Occipital lobe (tissue), 2 donors: ENCODE measurements around the gene TSHZ1. TPM values are rescaled to one million over a fixed set of nuclear protein-coding genes. Genes with fewer than 3 reads are reported as not detected.
"Not testable (repeated sequence)": the region's sequence is repeated elsewhere in the genome, so short reads cannot be mapped to it uniquely, and the experiment has no call there.

Experiments
- DNase-seq: peaks from one replicate; lab custom pipeline; 2025; lab: John Stamatoyannopoulos, UW
- total RNA-seq: library from RNA; depleted of rRNA; stranded (reverse); fragments of >200 nt; gene quantifications from one replicate; pipeline ENCODE4 v1.2.3, GENCODE V29; 2014

The TSHZ1 gene
- total RNA-seq, 1 donor from 2014 or later = 4.1 TPM

- DNase-seq = no peak
These were observed 26.6 kb upstream of the TSHZ1 start for GRCh38 chr18:75183973-75184493.

- no peak for DNase-seq
These were observed 25.1 kb upstream of the TSHZ1 start for GRCh38 chr18:75185460-75185859.

- DNase-seq = not testable (repeated sequence)
These were observed 22.9 kb upstream of the TSHZ1 start for GRCh38 chr18:75187702-75188101.

GRCh38 chr18:75189696-75190095 lies 20.9 kb upstream of the TSHZ1 start:
- DNase-seq = no peak

DNA sequence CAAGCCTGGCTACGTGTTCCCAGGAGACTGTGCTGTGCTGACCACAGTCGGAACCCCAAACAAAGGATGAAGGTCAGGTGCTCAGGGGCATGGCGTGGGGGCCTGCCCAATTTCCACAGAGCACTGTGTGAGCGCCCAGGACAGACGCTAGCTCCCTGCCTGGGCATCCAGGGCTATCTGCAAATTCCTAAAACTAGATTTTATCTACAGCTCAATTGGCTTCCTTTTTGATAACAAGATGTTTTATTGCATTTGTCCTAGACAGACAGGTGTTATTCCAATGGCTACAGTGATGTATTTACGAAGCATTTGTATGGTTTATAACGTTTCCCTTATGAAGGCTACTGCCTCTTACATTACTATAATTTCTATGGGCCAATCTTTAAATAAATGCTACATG lies 17.7 kb upstream of the TSHZ1 start:
- no peak for DNase-seq

DNA sequence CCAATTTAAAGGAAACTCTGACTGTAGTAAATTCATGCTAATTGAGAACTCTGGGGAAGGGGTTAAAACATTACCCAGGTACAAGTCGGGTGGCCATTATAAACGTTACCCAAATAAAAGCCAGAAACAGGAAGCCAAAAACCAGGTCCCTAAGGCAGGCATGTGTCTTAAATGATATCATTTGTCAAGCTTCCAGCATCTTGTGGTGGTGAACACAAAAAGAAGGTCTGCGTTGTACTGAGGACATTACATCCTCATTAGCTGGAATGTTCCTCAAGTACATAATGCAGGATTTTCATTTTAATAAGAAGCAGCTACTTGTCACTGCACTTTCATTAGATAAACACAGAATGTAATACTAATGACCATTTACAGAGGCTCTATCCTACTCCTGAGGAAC lies 12.6 kb upstream of the TSHZ1 start:
- no peak for DNase-seq

DNA sequence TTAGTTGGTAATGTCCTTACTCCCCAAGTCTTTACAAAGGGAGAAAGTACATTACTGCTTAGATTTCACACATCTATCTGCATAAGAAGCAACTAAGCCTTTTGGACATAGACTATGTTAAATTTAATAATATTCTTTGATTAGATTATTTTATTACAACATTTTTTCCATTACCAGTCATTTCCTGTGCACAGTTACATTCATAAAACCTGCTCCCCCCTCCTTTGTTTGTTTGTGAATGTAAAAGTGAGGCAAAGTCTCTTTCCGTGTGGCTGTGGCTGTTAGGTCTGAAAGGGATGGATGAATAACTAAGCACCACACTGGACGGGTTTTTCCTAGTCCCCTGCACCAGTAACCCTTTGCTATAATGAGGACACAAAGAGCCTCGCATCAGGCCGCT lies 11.3 kb upstream of the TSHZ1 start:
- no peak for DNase-seq

- DNase-seq = no peak
These were observed 10.5 kb upstream of the TSHZ1 start for GRCh38 chr18:75200071-75200470.

DNA sequence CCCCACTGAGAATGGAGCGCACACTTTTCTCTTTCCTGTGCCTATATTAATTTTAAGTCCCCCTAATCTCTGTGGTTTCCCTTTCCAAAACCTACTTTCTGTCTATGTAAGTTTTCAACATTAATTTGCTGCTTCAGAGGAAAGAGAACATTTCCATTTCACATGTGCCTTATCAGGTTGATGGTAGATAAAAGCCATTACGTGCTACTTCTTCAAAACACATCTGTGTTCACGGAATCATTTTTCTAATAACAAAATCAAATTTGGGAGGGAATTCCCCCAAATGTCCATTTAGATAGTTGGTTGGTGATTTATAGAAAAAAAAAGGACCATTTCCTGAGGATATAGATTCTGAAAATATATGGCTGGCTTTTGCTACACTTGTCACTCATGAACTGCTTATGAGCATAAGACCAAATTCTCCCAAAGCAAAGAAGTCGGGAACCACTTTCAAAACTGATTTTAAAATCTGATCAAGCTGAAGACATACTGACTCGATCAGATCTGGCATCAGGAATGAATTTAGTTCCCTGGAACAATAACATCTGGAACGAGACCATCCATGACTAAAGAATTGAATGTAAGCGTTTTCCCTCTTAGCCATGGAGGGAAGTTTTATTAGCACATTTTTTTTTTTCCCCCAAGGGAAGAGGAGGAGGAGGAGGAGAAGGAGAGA lies 9.9 kb upstream of the TSHZ1 start:
- DNase-seq = no peak

DNA sequence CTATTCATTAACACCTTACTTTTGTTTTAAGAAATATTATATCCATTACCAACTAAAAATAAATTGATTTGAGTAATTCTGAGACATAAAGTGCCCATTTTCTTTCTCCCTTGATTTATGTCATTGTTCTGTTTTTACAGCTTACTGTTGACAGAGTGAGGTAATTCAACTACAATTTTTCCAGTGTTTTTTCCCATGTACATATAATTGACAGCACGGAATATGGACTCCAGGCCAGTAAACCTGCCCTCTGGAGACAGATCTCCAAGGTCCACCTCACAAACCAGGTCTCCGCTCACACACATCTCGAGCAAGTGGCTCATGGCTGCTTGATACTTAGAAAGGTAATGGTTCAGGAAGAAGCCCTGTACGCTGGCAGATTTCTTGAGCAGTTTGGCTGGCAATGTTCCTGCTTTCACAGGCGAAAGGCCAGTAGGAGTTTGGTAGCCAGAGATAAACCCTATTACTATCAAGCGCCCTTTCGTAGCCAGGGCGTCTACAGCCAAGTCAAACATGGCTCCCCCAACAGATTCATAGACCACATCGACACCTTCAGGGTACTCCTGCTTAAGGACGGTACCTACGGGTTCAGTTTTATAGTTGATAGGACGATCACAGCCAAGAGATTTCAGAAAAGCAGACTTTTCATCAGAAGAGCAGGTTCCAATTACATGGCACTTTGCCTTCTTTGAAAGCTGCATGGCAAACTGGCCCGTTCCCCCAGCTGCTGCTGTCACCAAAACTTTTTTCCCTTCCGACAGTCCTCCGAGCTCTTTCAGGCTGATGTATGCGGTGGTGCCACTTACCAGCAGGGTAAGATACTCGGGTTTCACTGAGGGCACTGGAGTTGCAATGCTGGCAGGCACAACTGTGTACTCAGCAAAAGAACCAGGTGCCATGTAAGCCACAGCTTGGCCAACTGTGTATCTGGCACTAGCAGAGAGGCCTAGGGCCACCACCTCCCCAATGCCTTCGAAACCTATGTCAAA lies 9.0 kb upstream of the TSHZ1 start:
- no peak for DNase-seq

DNA sequence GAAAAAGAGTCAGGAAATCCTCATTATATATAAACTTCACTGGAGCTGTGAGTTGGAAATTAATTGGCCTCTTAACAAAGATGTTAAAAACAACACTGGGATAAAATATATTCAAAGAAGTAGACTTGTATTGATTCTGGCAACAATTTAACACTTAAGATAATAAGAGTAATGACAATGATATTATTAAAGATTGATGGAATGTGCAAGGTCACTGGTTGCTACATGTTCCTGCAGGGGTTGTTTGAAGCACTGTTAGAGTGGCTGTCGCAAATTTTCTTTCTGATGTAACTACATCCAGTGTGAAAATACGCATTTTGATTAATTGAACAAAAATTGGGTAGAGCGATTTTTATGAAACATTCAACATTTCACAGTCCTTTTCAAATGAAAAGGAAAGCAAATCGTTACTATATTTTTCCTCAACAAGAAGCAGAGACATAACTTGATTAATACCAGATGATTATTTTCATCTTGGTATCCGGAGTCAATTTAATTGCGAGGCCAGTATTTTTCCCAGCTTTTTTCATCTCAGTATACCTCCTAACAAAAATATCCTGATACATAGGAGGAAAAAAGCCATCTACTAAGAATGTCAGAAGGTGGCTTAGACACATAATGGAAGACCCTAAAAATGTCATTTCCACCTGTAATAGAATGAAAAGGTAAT lies 7.8 kb upstream of the TSHZ1 start:
- no peak for DNase-seq

DNA sequence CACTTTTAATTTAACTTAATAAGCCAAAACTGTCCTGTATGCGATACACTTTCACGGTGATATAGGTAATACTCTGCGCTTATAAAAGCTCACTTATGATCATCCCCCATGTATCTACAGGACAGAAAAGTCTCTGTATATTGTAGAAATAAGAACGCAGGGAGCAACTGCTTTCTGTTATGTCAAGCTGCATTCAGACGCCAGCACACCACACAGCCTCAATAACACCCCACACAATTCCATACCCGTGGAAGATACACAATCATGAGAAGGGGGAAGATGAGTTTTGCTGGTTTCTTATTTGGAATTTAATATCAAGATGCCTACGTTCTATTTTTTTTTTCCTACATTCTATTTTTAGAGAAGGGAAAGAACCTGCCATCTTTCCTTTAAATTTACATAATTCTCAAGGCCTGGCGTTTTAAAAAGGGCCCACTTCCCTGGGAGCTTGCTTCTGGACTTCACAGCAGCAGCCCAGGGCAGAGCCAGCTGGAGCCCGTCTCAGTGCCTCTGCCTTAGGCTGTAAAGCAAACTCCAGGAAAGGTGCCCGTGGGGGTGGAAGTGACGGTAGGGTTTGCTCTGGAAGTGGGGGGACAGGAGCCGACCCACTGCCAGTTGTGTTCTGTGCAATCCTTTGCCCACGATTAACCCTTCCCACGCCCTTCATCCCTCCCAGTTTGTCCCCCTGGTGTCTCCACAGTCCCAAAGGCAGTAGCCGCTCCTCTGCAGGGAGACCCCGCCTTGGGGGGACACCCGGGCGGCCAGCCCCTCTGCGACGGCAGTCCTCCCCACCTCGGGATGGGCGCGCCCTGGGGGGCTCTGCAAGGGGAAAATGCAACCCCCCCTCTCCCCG lies 7.0 kb upstream of the TSHZ1 start:
- DNase-seq = peak; percentile 45

- DNase-seq = no peak
These were observed 6.3 kb upstream of the TSHZ1 start for GRCh38 chr18:75204269-75204731.

- DNase-seq = no peak
These were observed 5.7 kb upstream of the TSHZ1 start for GRCh38 chr18:75204732-75205513.

GRCh38 chr18:75205514-75206132 lies 5.0 kb upstream of the TSHZ1 start:
- no peak for DNase-seq

DNA sequence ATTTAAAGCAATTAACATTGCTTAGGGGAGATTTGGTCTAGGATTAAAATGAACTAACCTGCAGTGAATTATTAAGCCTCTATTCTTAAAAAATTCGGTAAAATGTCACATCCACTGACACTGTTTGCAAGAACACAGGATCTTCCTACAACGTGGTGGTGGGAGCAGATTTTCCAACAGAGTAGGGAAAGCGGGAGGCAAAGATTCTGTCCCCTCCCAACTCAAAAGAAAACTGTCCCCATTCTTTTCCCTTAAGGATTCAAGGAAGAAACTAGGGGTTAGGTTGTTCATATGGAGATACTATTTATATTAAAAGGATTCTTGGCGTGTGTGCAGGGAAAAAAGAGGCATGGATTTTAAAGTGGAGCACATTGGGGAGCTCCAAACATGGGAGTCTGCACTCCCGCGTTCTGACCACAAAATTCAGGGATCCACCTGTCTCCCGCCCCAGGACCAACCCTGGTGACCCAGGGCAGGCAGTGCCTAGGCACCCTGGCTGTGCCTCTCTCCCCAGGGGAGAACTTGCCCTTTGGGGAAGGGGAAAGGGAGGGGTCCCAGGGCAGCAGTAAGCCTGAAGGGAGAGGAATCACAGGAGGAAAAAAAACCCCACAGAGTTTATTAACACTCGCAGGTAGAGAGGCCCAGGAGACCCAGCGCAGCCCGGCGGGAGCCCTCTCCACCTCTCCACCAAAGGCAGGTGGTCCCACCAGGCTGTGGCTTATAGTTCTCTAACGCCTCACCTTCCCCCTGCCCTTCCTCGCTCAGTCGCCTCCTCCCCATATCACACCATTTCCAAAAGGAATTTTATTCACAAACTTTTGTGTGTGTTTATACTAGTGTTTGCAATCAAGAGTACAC lies 3.9 kb upstream of the TSHZ1 start:
- no peak for DNase-seq

DNA sequence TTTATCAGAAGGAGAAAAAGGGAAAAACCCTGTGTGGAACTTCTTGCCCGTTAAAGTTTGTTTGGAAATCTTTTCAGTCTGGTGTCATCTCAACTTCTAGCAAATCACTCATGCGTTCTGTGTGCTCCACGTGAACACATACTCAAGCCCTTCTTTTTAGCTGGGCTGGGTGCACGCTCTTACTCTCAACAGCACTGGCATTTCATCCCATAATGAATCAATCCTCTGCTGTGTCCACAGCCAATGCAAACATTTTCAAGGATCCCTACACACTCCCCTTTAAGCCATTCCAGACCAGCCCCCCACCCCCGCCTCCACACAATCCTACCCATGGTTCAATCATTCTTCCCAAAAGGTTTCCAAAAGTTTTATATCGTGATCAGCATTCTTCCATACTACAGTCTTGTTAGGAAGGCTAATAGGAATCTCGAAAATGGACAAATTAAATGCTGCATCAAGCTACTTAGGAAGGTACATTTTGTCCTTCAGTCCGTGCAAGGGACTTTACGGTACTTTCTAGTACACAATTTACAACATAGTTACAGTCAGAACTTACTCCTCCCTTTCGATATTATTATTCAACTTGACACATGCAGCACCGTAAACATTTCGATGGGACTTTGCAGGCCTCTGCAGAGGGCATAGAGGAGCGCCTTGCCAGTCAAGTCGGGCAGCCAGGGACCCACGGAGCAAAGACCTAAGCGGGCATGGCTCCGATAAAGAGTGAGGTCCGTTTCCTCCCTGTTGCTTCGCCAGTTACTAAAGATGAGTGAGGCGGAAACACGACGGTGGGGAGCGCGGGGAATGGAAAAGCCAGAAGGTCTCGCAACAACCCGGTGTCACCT lies 3.1 kb upstream of the TSHZ1 start:
- no peak for DNase-seq
